ENCODE results near the gene SLC66A1.

The SLC66A1 gene

GRCh38 chr1:19371226-19372135, 59.4 kb downstream of the SLC66A1 start:
- no peak for TF ChIP-seq CTCF (conservative IDR thresholded peaks at IDR 0.05)
- H3K27ac ChIP-seq: no peak overlapping the region

- H3K27ac ChIP-seq: no peak overlapping the region
- TF ChIP-seq CTCF (conservative IDR thresholded peaks at IDR 0.05): no peak
Measured at GRCh38 chr1:19372136-19372514, 60.0 kb downstream of the SLC66A1 start.

- H3K27ac ChIP-seq: no peak overlapping the region
Measured at GRCh38 chr1:19372602-19373001, 60.5 kb downstream of the SLC66A1 start.

GRCh38 chr1:19373211-19374082, 61.3 kb downstream of the SLC66A1 start:
- no peak overlapping the region for H3K27ac ChIP-seq
- no peak for TF ChIP-seq CTCF (conservative IDR thresholded peaks at IDR 0.05)

More at GRCh38 chr1:19372602-19373001, 60.5 kb downstream of the SLC66A1 start:
- TF ChIP-seq CTCF (conservative IDR thresholded peaks at IDR 0.05): no peak

GRCh38 chr1:19374083-19374801, 62.1 kb downstream of the SLC66A1 start:
- no peak overlapping the region for H3K27ac ChIP-seq
- TF ChIP-seq CTCF (conservative IDR thresholded peaks at IDR 0.05): peak; percentile 43

GRCh38 chr1:19374926-19375325, 62.8 kb downstream of the SLC66A1 start:
- no peak for TF ChIP-seq CTCF (conservative IDR thresholded peaks at IDR 0.05)
- H3K27ac ChIP-seq: no peak overlapping the region

Data from VCaP (cell line).